Prostate gland (tissue), 2 donors: Measurements from ENCODE around the gene KLHL40.

Experiments used
- POLR2A ChIP-seq: fragments of 450-650 bp; IDR thresholded peaks from one replicate; pipeline ENCODE4 v1.6.1; 2016; ENCODE audit warnings: antibody characterized with exemption, mild to moderate bottlenecking
- POLR2AphosphoS5 ChIP-seq: sonication (generic); formaldehyde crosslinking; IDR thresholded peaks from one replicate; pipeline ENCODE4 v1.6.1; 2017; ENCODE audit warnings: antibody characterized with exemption
- TF ChIP-seq, protein P1 (sequence below), 4 experiments: fragments of 200-600 bp in 2 of 4; fragments of 450-650 bp in 2 of 4; sonication (generic) in 2 of 4; IDR thresholded peaks; 1 replicate in 3 of 4; 2 replicates in 1 of 4; pipeline ENCODE4 v1.5.1; 2016 to 2019; ENCODE audit warnings: antibody characterized with exemption in 4 of 4, mild to moderate bottlenecking in 2 of 4, moderate library complexity in 2 of 4

DNA sequence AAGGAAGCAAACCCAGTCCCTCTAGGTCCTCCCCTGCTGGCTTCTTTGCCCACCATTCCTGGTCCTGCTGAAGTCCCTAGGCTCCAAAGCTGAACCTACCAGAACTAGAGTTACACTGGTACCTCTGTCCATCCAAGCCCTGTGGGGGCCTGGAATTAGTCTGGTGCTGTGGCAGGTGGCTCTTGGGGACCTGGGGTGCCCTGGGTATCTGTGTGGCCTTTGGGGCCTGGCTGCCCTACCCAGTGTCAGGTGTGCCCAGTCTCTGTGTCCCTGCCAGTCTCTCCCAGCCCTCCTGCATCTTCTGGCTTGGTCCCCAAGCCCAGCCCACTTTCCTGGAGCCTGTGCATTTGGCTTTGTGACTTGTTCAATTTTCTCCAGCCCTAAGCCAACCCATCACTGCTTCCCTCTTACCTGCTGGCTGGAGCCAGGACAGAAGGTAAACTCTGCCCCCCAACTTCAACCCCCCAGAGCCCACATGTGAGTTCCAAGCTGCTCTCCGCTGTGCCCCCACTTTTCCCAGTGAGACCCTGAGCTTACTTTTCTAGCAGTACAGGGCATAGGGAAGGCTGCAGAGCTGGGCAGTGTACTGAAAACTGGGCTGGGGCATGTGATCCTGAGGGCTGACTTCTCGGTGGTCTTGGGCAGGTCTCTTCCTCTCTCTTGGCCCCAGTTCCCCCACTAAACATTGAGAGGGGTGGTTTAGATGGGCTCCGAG lies 45.5 kb downstream of the KLHL40 start:
- TF ChIP-seq, protein P1, sequence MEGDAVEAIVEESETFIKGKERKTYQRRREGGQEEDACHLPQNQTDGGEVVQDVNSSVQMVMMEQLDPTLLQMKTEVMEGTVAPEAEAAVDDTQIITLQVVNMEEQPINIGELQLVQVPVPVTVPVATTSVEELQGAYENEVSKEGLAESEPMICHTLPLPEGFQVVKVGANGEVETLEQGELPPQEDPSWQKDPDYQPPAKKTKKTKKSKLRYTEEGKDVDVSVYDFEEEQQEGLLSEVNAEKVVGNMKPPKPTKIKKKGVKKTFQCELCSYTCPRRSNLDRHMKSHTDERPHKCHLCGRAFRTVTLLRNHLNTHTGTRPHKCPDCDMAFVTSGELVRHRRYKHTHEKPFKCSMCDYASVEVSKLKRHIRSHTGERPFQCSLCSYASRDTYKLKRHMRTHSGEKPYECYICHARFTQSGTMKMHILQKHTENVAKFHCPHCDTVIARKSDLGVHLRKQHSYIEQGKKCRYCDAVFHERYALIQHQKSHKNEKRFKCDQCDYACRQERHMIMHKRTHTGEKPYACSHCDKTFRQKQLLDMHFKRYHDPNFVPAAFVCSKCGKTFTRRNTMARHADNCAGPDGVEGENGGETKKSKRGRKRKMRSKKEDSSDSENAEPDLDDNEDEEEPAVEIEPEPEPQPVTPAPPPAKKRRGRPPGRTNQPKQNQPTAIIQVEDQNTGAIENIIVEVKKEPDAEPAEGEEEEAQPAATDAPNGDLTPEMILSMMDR (IDR thresholded peaks at IDR 0.05), result no peak
- TF ChIP-seq POLR2AphosphoS5 (no peak), POLR2A (no peak)
